Activated CD4-positive, alpha-beta T cell treated with anti-CD3 and anti-CD28 coated beads for 36 hours (primary cell): ENCODE measurements around the gene CLEC16A. TPM values are rescaled to one million over a fixed set of nuclear protein-coding genes. Genes with fewer than 3 reads are reported as not detected.

Experiments
- ATAC-seq: fragments of 200-7000 bp; cut with Tn5 transposase; one replicate; pipeline ENCODE4 v1.10.0; 2021; ENCODE audit warnings: mild to moderate bottlenecking, moderate library complexity
- CTCF ChIA-PET: fragments of 350-600 bp; sonication (Branson Sonifier 250); formaldehyde crosslinking; loops from one replicate; lab custom pipeline; 2021; ENCODE audit warnings: antibody characterized with exemption; lab: Charles Lee
- POLR2A ChIA-PET: fragments of 350-600 bp; sonication (Branson Sonifier 250); formaldehyde crosslinking; loops from one replicate; lab custom pipeline; 2021; ENCODE audit warnings: antibody characterized with exemption, inconsistent platforms; lab: Charles Lee
- DNase-seq: peaks from one replicate; pipeline ENCODE4 v3.0.0-alpha.2; 2020
- H3K27ac Mint-ChIP-seq: one replicate; pipeline ENCODE4 v1.8.0; 2021; ENCODE audit warnings: mixed read lengths
- H3K27me3 Mint-ChIP-seq: one replicate; pipeline ENCODE4 v1.8.0; 2021; ENCODE audit warnings: mixed read lengths
- H3K36me3 Mint-ChIP-seq: one replicate; pipeline ENCODE4 v1.8.0; 2021; ENCODE audit warnings: low read depth, mixed read lengths
- H3K4me1 Mint-ChIP-seq: one replicate; pipeline ENCODE4 v1.8.0; 2021; ENCODE audit warnings: mixed read lengths
- H3K4me3 Mint-ChIP-seq: one replicate; pipeline ENCODE4 v1.8.0; 2021; ENCODE audit warnings: mild to moderate bottlenecking, moderate library complexity, mixed read lengths
- H3K9me3 Mint-ChIP-seq: one replicate; pipeline ENCODE4 v1.8.0; 2021; ENCODE audit warnings: low read depth, mixed read lengths
- intact Hi-C, 2 experiments: fragments of 100-400 bp; cut with DNase I in 1 of 2; cut with micrococcal nuclease in 1 of 2; formaldehyde crosslinking; loops; one replicate each; pipeline versions ENCODE4 v1.14.2 to v1.15.1; 2022 to 2024; cut with DNase I, micrococcal nuclease
- total RNA-seq, 2 experiments: library from RNA; stranded (reverse); gene quantifications; one replicate each; pipeline ENCODE4 v1.2.3, GENCODE V29; 2021

Gene CLEC16A
- total RNA-seq, 2 experiments from 2014 or later, result 23.5 to 25.4 TPM

DNA sequence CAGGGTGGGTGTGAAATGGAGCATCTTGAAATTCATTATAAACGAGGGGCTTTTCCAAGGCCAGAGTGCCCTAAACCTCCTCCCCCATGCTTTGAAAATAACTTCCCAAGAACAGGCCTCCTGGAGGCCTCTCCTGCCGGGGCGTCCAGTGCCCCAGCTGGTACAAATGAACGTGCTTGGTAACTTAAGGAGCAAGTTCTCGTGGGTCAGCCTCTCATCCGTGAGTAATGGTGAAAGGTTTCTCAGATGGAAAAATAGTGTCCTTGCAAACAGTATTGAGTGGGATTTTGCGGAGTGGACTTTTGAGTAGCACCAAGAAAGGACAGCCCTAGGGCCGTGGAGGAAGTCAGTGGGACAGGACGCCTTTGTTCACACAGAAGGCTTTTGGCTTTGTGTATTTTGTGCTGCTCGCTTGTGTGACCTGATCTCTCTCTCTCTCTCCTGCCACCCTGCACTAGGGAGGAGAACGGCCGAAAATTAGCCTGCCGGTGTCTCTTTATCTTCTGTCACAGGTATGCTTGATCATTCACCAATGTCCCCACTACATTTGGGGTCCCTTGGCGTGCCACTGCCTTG is 34.6 kb downstream of the CLEC16A start:
- POLR2A ChIA-PET, result interaction anchor here (0.6 kb wide), 1 partner anchor 198 kb away, joined by 4 read pairs; no protein-coding TSS in a partner anchor
- peaks cover 30% of the 10 kb centered on the region for H3K36me3 Mint-ChIP-seq
- intact Hi-C loops, result no loop called here
- peaks cover 24% of the 10 kb centered on the region for H3K4me1 Mint-ChIP-seq
- CTCF ChIA-PET, result interaction anchor here (1.2 to 2.2 kb wide), 2 partner anchors 8 to 278 kb away, joined by 3 to 12 read pairs; no protein-coding TSS in a partner anchor
- no peak for DNase-seq
- no peaks in the 10 kb centered on the region for H3K27me3 Mint-ChIP-seq
- H3K9me3 Mint-ChIP-seq, result no peaks in the 10 kb centered on the region
- H3K4me3 Mint-ChIP-seq, result no peak overlapping the region
- H3K27ac Mint-ChIP-seq, result no peak overlapping the region
- ATAC-seq, result no peak

DNA sequence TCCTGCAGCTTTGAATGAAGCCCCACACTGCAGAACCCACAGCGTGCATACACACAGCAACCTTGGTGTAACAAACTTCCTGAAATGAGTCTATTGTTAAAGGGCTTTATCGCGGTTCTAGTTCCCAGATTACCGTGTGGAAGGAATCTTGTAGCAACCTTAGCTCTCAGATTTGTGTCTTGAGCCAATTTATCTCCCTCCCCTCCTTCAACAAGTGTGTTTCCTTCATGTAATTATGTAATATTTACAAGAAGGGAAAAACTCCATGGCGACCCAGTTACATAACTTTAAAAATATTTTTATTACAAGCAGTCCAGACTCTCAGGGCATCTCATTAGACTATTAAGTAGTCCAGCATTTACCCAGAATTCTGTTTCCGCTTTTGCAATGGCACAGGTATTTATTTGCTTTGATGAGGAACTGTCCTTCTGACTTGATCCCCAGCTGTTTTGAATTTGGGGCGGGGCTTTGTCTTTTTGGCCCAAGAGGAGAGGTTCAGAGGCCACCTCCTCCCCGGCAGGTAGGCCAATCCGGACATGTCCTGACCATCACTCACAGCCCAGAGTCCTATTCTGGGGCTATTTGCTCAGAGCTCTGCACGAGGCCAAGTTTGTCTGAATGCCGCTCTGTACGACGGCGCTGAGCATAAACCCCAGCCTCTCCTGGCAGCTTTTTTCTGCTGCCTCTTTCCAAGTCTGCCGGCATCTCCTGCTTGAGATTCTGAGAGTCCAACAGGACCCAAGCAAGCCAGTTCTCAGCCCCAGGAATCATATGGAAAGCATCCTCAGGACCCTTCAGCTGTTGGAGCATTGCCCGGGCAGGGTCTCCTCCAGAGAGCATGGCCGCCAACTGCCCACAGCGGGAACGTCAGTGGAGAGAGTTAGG is 35.6 kb downstream of the CLEC16A start:
- H3K4me3 Mint-ChIP-seq, result no peak overlapping the region
- DNase-seq (no peak), ATAC-seq (no peak)
- H3K27ac Mint-ChIP-seq, result no peak overlapping the region
- POLR2A ChIA-PET, result interaction anchor here (0.8 to 1.0 kb wide), 2 partner anchors 72 to 276 kb away, joined by 3 read pairs; partner anchors contain the start of gene SOCS1
- H3K36me3 Mint-ChIP-seq, result peaks cover 32% of the 10 kb centered on the region
- H3K4me1 Mint-ChIP-seq, result peaks cover 31% of the 10 kb centered on the region
- H3K27me3 Mint-ChIP-seq, result no peaks in the 10 kb centered on the region
- intact Hi-C loops, result no loop called here
- CTCF ChIA-PET, result interaction anchor here (0.8 to 2.2 kb wide), 11 partner anchors 7 to 680 kb away, joined by 3 to 12 read pairs (median 4); partner anchors contain the start of gene SOCS1
- H3K9me3 Mint-ChIP-seq, result no peaks in the 10 kb centered on the region

DNA sequence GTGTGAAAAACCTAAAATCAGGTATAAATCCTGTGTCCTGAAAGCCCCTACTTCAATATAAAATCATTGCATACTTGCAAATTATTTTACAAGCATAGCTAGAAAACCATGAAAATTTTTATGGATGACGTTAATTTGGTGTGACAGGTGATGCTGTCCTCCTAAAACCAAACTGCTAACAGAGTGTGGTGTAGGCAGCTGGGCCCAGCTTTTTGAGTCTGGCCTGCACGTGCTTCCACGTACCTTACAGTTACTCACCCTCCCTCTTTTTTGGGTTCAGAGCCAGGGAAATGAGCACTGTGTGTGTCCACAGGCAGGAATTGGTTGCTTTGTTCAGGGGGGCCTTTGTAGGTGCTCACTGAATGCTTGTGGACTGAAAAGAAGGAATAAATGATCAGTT is 36.4 kb downstream of the CLEC16A start:
- no peaks in the 10 kb centered on the region for H3K9me3 Mint-ChIP-seq
- no peaks in the 10 kb centered on the region for H3K27me3 Mint-ChIP-seq
- ChIA-PET CTCF (interaction anchor here (0.7 to 2.2 kb wide), 10 partner anchors 8 to 679 kb away, joined by 3 to 12 read pairs (median 4); partner anchors contain the start of gene SOCS1), POLR2A (interaction anchor here (0.8 kb wide), 1 partner anchor 71 kb away, joined by 3 read pairs; no protein-coding TSS in a partner anchor)
- ATAC-seq (no peak), DNase-seq (no peak)
- peaks cover 34% of the 10 kb centered on the region for H3K4me1 Mint-ChIP-seq
- H3K27ac Mint-ChIP-seq, result no peak overlapping the region
- H3K4me3 Mint-ChIP-seq, result peak overlapping the region; percentile 6
- H3K36me3 Mint-ChIP-seq, result peaks cover 35% of the 10 kb centered on the region
- intact Hi-C loops, result no loop called here

DNA sequence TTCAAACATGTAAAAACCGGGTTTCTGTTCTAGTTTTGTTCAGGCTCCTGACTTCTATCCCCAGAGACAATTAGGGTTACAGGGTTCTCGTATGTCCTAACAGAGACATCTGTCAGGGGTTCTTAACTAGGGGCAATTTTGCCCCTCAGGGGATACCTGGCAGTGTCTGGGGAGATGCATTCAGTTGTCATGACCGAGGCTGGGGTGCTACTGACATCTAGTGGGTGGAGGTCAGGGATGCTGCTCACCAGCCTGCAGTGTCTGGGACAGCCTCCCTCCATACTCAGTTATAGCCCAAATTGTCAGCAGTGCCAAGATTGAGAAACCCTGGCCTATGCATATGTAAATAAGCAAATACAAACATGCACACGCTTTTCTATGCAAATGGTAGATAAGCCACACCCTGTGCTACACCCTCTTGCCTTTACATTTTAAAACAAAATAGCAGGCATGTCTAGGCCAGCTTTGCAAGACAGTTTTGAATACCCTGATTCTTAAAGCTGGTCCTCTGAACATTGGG is 37.4 kb downstream of the CLEC16A start:
- peak overlapping the region; percentile 3 for H3K27ac Mint-ChIP-seq
- H3K4me1 Mint-ChIP-seq, result peaks cover 41% of the 10 kb centered on the region
- peak; percentile 76 for DNase-seq
- H3K27me3 Mint-ChIP-seq, result no peaks in the 10 kb centered on the region
- peak; percentile 79 for ATAC-seq
- ChIA-PET CTCF (interaction anchor here (0.6 to 3.2 kb wide), 5 partner anchors 11 to 152 kb away, joined by 3 to 20 read pairs (median 14); no protein-coding TSS in a partner anchor), POLR2A (interaction anchor here (1.7 kb wide), 1 partner anchor 272 kb away, joined by 4 read pairs; no protein-coding TSS in a partner anchor)
- peak overlapping the region; percentile 38 for H3K4me3 Mint-ChIP-seq
- peaks cover 40% of the 10 kb centered on the region for H3K36me3 Mint-ChIP-seq
- H3K9me3 Mint-ChIP-seq, result no peaks in the 10 kb centered on the region
- intact Hi-C loops, result no loop called here

DNA sequence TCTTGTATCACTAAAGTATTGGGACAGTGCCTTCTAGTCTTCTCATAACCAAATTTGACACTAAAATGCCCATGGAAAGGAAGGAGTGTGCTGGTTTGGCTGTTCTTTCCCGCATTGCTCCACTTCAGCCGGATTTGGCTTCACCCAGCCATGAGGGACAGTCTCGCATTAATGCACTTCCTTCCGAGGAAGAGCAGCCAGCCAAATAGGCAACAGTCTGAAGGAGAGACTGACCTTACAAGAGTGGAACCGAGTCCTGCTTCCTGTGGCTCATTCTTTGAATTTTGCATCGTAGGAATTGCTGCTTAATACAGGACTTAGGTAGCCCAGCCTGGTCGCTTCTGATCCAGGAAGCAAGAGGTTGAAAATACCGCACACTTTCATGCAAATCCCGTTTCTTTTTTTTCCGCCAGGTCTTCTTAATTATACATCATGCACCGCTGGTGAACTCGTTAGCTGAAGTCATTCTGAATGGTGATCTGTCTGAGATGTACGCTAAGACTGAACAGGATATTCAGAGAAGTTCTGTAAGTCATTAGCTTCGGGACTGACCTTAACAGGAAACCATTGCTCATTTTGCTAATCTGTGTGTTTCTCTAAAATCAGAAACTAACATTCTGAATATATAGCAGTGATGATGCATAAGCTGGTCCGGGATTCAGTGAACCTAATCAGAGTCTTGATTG is 38.2 kb downstream of the CLEC16A start:
- Mint-ChIP-seq H3K27ac (peak overlapping the region; percentile 32), H3K9me3 (no peaks in the 10 kb centered on the region), H3K4me3 (peak overlapping the region; percentile 38), H3K4me1 (peaks cover 43% of the 10 kb centered on the region), H3K27me3 (no peaks in the 10 kb centered on the region), H3K36me3 (peaks cover 36% of the 10 kb centered on the region)
- intact Hi-C loops, result no loop called here
- CTCF ChIA-PET, result interaction anchor here (0.6 to 3.2 kb wide), 11 partner anchors 10 to 389 kb away, joined by 3 to 20 read pairs (median 4); no protein-coding TSS in a partner anchor
- DNase-seq (no peak), ATAC-seq (peak; percentile 51)
- POLR2A ChIA-PET, result interaction anchor here (0.9 to 1.7 kb wide), 2 partner anchors 19 to 271 kb away, joined by 3 to 4 read pairs; no protein-coding TSS in a partner anchor

GRCh38 chr16:10983159-10983558 is 38.8 kb downstream of the CLEC16A start:
- H3K4me1 Mint-ChIP-seq, result peaks cover 45% of the 10 kb centered on the region
- ChIA-PET CTCF (interaction anchor here (0.8 to 3.2 kb wide), 14 partner anchors 11 to 388 kb away, joined by 3 to 20 read pairs (median 4); partner anchors contain the start of gene SOCS1), POLR2A (interaction anchor here (0.6 to 1.7 kb wide), 3 partner anchors 19 to 271 kb away, joined by 3 to 4 read pairs (median 3); no protein-coding TSS in a partner anchor)
- H3K4me3 Mint-ChIP-seq, result peak overlapping the region; percentile 38
- intact Hi-C loops, result no loop called here
- peak; percentile 48 for DNase-seq
- H3K27ac Mint-ChIP-seq, result peak overlapping the region; percentile 32
- H3K9me3 Mint-ChIP-seq, result no peaks in the 10 kb centered on the region
- peaks cover 32% of the 10 kb centered on the region for H3K36me3 Mint-ChIP-seq
- ATAC-seq, result no peak
- H3K27me3 Mint-ChIP-seq, result no peaks in the 10 kb centered on the region

DNA sequence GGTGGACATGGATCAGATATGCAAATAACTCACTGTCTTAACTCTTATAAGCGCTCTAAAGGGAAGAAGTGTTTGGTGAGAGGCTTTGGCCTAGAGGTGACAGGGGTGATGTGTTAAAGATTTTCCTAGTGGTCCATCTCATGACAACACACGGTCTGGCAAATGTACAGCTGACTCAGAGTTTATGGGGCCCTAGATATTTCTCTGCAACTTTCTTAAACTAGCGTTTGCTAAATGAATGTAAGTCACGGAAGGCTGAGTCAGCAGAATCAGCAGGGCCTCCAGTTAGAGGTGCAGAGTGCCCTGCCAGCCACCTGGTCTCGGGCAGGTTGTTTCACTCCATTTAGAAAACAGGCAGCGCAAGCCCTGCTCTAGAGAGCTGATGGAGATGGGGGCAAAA is 40.1 kb downstream of the CLEC16A start:
- DNase-seq (peak; percentile 46), ATAC-seq (no peak)
- H3K27me3 Mint-ChIP-seq, result no peaks in the 10 kb centered on the region
- H3K4me1 Mint-ChIP-seq, result peaks cover 58% of the 10 kb centered on the region
- H3K9me3 Mint-ChIP-seq, result no peaks in the 10 kb centered on the region
- intact Hi-C loops, result no loop called here
- ChIA-PET CTCF (interaction anchor here (0.6 to 3.2 kb wide), 4 partner anchors 12 to 304 kb away, joined by 3 to 20 read pairs (median 8); no protein-coding TSS in a partner anchor), POLR2A (no interaction called here)
- no peak overlapping the region for H3K4me3 Mint-ChIP-seq
- H3K27ac Mint-ChIP-seq, result peak overlapping the region; percentile 2
- H3K36me3 Mint-ChIP-seq, result peaks cover 31% of the 10 kb centered on the region

- Mint-ChIP-seq H3K9me3 (no peaks in the 10 kb centered on the region), H3K27ac (peak overlapping the region; percentile 92), H3K4me1 (peaks cover 89% of the 10 kb centered on the region), H3K36me3 (peaks cover 42% of the 10 kb centered on the region), H3K27me3 (no peaks in the 10 kb centered on the region), H3K4me3 (peak overlapping the region; percentile 46)
- peak; percentile 35 for ATAC-seq
- DNase-seq, result peak; percentile 24
- ChIA-PET POLR2A (no interaction called here), CTCF (interaction anchor here (1.1 to 1.4 kb wide), 2 partner anchors 15 to 33 kb away, joined by 3 to 5 read pairs; no protein-coding TSS in a partner anchor)
- intact Hi-C loops, result loop anchor here (1.0 to 2.0 kb wide), 13 partner anchors 22 to 368 kb away; partner anchors contain the start of gene SOCS1 (in 1 of the 2)
Measured at GRCh38 chr16:10987361-10988163, 43.2 kb downstream of the CLEC16A start.

DNA sequence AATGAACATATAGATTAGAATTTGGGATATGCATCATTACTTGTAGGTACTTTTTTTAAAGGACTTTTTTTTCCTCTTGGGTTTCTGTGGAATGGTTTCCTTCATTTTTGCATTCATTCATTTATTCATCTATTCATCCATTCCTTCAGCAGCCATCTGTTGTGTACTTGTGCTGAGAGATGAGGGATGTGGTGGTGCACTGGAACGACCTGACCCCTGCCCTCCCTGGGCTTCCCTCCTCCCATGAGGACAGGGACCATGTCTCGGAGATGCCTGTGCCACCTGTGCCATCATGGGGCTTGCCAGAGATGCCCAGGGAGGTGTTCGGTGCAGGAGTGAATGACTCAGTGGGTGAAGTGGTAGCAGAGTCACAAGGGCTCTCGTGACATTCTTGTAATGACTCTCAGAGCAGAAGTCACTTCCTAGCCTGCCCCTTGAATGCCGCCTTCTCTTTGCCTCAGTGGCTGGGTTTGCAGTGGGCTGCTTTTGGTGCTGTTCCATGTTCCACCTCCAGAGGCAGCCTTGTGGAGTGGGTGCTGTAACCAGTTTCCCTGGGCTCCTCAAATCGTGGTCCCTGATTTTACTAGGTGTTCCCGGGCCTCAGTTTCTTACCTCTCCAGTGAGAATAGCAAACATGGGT is 43.9 kb downstream of the CLEC16A start:
- POLR2A ChIA-PET, result no interaction called here
- peak; percentile 88 for ATAC-seq
- intact Hi-C loops, result loop anchor here (1.0 to 2.0 kb wide), 13 partner anchors 23 to 367 kb away; partner anchors contain the start of gene SOCS1 (in 1 of the 2)
- Mint-ChIP-seq H3K4me3 (peak overlapping the region; percentile 46), H3K4me1 (peaks cover 89% of the 10 kb centered on the region), H3K9me3 (no peaks in the 10 kb centered on the region), H3K27ac (peak overlapping the region; percentile 92), H3K27me3 (no peaks in the 10 kb centered on the region), H3K36me3 (peaks cover 43% of the 10 kb centered on the region)
- DNase-seq, result peak; percentile 91
- CTCF ChIA-PET, result no interaction called here
